ENCODE measurements around the gene PPAN.

DNA sequence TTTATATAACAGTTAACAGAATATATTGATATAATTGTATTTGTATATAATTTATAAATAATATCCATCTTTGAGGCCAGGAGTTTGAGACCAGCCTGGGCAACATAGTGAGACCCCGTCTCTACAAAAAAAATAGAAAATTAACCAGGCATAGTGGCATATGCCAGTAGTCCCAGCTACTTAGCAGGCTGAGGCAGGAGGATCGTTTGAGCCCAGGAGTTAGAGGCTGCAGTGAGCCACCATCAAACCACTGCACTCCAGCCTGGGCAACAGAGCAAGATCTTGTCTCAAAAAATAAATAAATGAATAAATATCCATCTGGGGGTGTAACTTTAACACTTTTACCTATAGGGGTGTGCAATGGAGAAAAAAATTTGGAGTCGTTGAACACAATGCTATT is 21.4 kb upstream of the PPAN start:
- no peak for TF ChIP-seq EZH2 (IDR thresholded peaks at IDR 0.05; ENCODE audit: insufficient read depth, poor library complexity, severe bottlenecking)
- no peak for TF ChIP-seq EZH2phosphoT487 (IDR thresholded peaks at IDR 0.05; ENCODE audit: insufficient read depth, low read depth)
